Lower leg skin (tissue), 4 donors: ENCODE data around the gene PCSK5. TPM values are rescaled to one million over a fixed set of nuclear protein-coding genes. Genes with fewer than 3 reads are reported as not detected.

Experiments
- DNase-seq, 2 donors: peaks; one replicate each; pipeline ENCODE4 v3.0.0-alpha.2; 2019; ENCODE audit warnings: low spot score in 2 of 2
- H3K4me3 ChIP-seq: fragments of 200-600 bp; sonication (generic); 2 replicates; pipeline ENCODE4 v1.5.1; 2017; ENCODE audit warnings: mild to moderate bottlenecking, low read depth; ENCODE audit not compliant: poor library complexity, severe bottlenecking
- CTCF ChIP-seq, 3 donors: fragments of 450-650 bp; IDR thresholded peaks; one replicate each; pipeline ENCODE4 v1.5.1; 2016; ENCODE audit warnings: antibody characterized with exemption in 3 of 3, mild to moderate bottlenecking in 3 of 3, moderate library complexity in 2 of 3
- POLR2A ChIP-seq, 2 donors: fragments of 450-650 bp; IDR thresholded peaks; one replicate each; pipeline ENCODE4 v1.6.1; 2016 to 2017; ENCODE audit warnings: antibody characterized with exemption in 2 of 2, mild to moderate bottlenecking in 1 of 2, moderate library complexity in 1 of 2
- WGBS, 2 donors: methylation state at CpG; one replicate each; pipeline ENCODE4 v1.1.5; 2018; 5-methylcytosine and 5-hydroxymethylcytosine counted together
- intact Hi-C: fragments of 100-400 bp; cut with DNase I; formaldehyde crosslinking; loops from one replicate; pipeline ENCODE4 v1.15.0; 2023; ENCODE audit warnings: low total_unique reads
- total RNA-seq, 4 donors: library from RNA; depleted of rRNA; stranded (reverse); fragments of >200 nt; gene quantifications; one replicate each; pipeline ENCODE4 v1.1.0, GENCODE V29; 2016

The PCSK5 gene
- total RNA-seq, 4 donors from 2014 or later, result 6.4 to 10.8 (median 9.7) TPM

DNA sequence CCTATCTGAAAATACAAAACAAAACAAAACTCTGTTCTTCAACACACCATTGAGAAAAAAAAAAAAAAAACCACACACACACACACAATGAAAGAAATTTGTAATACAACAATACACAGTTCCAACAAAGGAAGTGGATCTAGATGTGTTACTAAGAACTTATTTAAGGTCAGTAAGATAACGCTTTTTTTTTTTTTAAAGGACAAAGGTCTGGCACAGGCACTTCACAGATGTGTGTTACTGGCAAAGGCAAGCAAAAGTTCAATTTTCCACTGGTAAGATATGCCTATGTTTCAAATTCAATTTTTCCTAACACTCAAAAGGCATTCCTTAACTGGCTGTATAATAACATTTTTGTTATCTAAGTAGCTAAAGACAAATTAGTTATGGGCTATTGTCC is 500.2 kb downstream of the PCSK5 start:
- TF ChIP-seq CTCF (IDR thresholded peaks at IDR 0.05), result no peak
- TF ChIP-seq POLR2A (IDR thresholded peaks at IDR 0.05), result no peak
- no peak for DNase-seq
- WGBS, 2 donors, result 62 to 63% methylated on average over 1 of the region's 1 CpG
- no peak overlapping the region for H3K4me3 ChIP-seq
- intact Hi-C loops, result no loop called here

GRCh38 chr9:76394195-76394959 is 503.9 kb downstream of the PCSK5 start, which contains the start of gene RFK:
Gene RFK (minus strand): TSS chr9:76394426. CDS start chr9:76394171, 255 bp downstream.
- intact Hi-C loops, result no loop called here
- DNase-seq, result peak; percentile 86 to 99
- WGBS, 2 donors, result 0 to 1% methylated on average over 35 to 40 of the region's 81 CpGs
- H3K4me3 ChIP-seq, result peak within 1 kb of the TSS; percentile 93
- TF ChIP-seq CTCF (IDR thresholded peaks at IDR 0.05) (no peak), POLR2A (IDR thresholded peaks at IDR 0.05) (no peak)

DNA sequence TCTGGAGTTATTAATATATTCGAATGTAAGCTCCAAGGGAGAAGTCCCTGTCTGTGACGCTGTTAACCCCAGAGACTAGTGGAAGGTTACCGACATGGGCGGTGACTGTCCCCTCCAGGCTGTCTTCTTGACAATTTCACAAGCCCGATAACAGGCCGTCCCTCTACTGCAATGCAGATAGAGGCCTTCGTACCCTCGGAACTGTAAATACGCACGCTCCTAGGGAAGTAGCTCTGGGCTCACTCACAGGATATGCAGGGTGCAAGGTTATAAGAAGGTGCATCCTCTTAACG is 504.4 kb downstream of the PCSK5 start:
- H3K4me3 ChIP-seq, result peak overlapping the region; percentile 47
- intact Hi-C loops, result no loop called here
- DNase-seq, result peak; percentile 59 to 89
- no peak for TF ChIP-seq CTCF (IDR thresholded peaks at IDR 0.05)
- TF ChIP-seq POLR2A (IDR thresholded peaks at IDR 0.05), result no peak
- 0 to 2% methylated on average over 11 of the region's 11 CpGs for WGBS, 2 donors

GRCh38 chr9:76395381-76395780 is 504.9 kb downstream of the PCSK5 start:
- WGBS, 2 donors, result 76 to 80% methylated on average over 10 of the region's 10 CpGs
- intact Hi-C loops, result no loop called here
- DNase-seq, result peak in 1 of 2 donors; percentile 56
- H3K4me3 ChIP-seq, result no peak overlapping the region
- TF ChIP-seq CTCF (IDR thresholded peaks at IDR 0.05), result no peak
- TF ChIP-seq POLR2A (IDR thresholded peaks at IDR 0.05), result no peak

GRCh38 chr9:76396144-76396543 is 505.7 kb downstream of the PCSK5 start:
- WGBS, 2 donors, result 89 to 92% methylated on average over 6 of the region's 6 CpGs
- peak in 1 of 2 donors; percentile 58 for DNase-seq

More at GRCh38 chr9:76396144-76396543, 505.7 kb downstream of the PCSK5 start:
- intact Hi-C loops, result no loop called here
- no peak overlapping the region for H3K4me3 ChIP-seq
- TF ChIP-seq POLR2A (IDR thresholded peaks at IDR 0.05), result no peak
- TF ChIP-seq CTCF (IDR thresholded peaks at IDR 0.05), result no peak
